HEK293 (cell line): ENCODE measurements around the gene HSPB8.

Experiments
- CTCF ChIA-PET: fragments of 350-600 bp; formaldehyde crosslinking; extraction: SDS; loops from one replicate; lab custom pipeline; 2021; ENCODE audit warnings: antibody characterized with exemption; lab: Yijun Ruan, JAX
- POLR2A ChIA-PET: fragments of 300-600 bp; formaldehyde crosslinking; extraction: SDS; loops from one replicate; lab custom pipeline; 2020; ENCODE audit warnings: antibody characterized with exemption, inconsistent platforms; lab: Yijun Ruan, JAX
- H3K27ac ChIP-seq: fragments of 200-500 bp; sonication (Bioruptor generic); 2 replicates; pipeline ENCODE4 v1.5.1; 2014; ENCODE audit warnings: low read depth, low read length, control low read depth, inconsistent platforms; ENCODE audit errors: extremely low read depth
- H3K36me3 ChIP-seq, 2 experiments: fragments of 200-500 bp in 1 of 2; sonication (Bioruptor generic) in 1 of 2; 1 replicate in 1 of 2; 2 replicates in 1 of 2; pipeline ENCODE4 v1.5.1; 2014 to 2017; ENCODE audit warnings: inconsistent platforms in 2 of 2, low read length in 2 of 2; ENCODE audit not compliant: control insufficient read depth in 2 of 2, insufficient read depth in 1 of 2
- H3K4me1 ChIP-seq: fragments of 200-500 bp; sonication (Bioruptor generic); 2 replicates; pipeline ENCODE4 v1.5.1; 2014; ENCODE audit warnings: mild to moderate bottlenecking, low read length, inconsistent platforms; ENCODE audit not compliant: control insufficient read depth, insufficient read depth
- H3K4me3 ChIP-seq: 2 replicates; pipeline ENCODE4 v1.5.1; 2011; ENCODE audit warnings: low read depth, mild to moderate bottlenecking, control low read depth, low read length, moderate library complexity
- H3K9me3 ChIP-seq: fragments of 200-500 bp; sonication (Bioruptor generic); 2 replicates; pipeline ENCODE4 v1.5.1; 2014; ENCODE audit warnings: low read depth, low read length, inconsistent platforms; ENCODE audit not compliant: control insufficient read depth, insufficient read depth
- GLI4 ChIP-seq: fragments of 450-650 bp; formaldehyde crosslinking; IDR thresholded peaks from 2 replicates; pipeline ENCODE4 v1.5.1; 2016; ENCODE audit warnings: missing biosample characterization, missing genetic modification characterization
- GLIS1 ChIP-seq: fragments of 450-650 bp; formaldehyde crosslinking; IDR thresholded peaks from 2 replicates; pipeline ENCODE4 v1.5.1; 2016; ENCODE audit warnings: missing biosample characterization, missing genetic modification characterization
- HOXD13 ChIP-seq: sonication (generic); formaldehyde crosslinking; IDR thresholded peaks from 2 replicates; pipeline ENCODE4 v1.8.0; 2022; ENCODE audit warnings: missing genetic modification reagents, borderline replicate concordance
- IKZF3 ChIP-seq: fragments of 450-650 bp; IDR thresholded peaks from 2 replicates; pipeline ENCODE4 v1.5.0; 2018; ENCODE audit warnings: missing biosample characterization, mild to moderate bottlenecking, missing genetic modification characterization, moderate library complexity
- KLF1 ChIP-seq: fragments of 450-650 bp; formaldehyde crosslinking; IDR thresholded peaks from 2 replicates; pipeline ENCODE4 v1.5.1; 2016; ENCODE audit warnings: missing biosample characterization, missing genetic modification characterization
- OSR2 ChIP-seq: fragments of 450-650 bp; formaldehyde crosslinking; IDR thresholded peaks from 2 replicates; pipeline ENCODE4 v1.5.1; 2016; ENCODE audit warnings: missing biosample characterization, missing genetic modification characterization
- ZBTB7A ChIP-seq: fragments of 450-650 bp; formaldehyde crosslinking; IDR thresholded peaks from 2 replicates; pipeline ENCODE4 v1.5.1; 2016; ENCODE audit warnings: low read depth, missing biosample characterization, missing genetic modification characterization
- ZBTB8A ChIP-seq: fragments of 450-650 bp; formaldehyde crosslinking; IDR thresholded peaks from 2 replicates; pipeline ENCODE4 v1.5.1; 2016; ENCODE audit warnings: missing biosample characterization, missing genetic modification characterization
- ZNF114 ChIP-seq: fragments of 450-650 bp; formaldehyde crosslinking; IDR thresholded peaks from 2 replicates; pipeline ENCODE4 v1.5.0; 2017; ENCODE audit warnings: missing biosample characterization, missing genetic modification characterization
- ZNF155 ChIP-seq: fragments of 450-650 bp; formaldehyde crosslinking; IDR thresholded peaks from 2 replicates; pipeline ENCODE4 v1.5.1; 2016; ENCODE audit warnings: missing biosample characterization, missing genetic modification characterization
- ZNF19 ChIP-seq: fragments of 450-650 bp; formaldehyde crosslinking; IDR thresholded peaks from 2 replicates; pipeline ENCODE4; 2016; ENCODE audit warnings: missing biosample characterization, missing genetic modification characterization, low read depth
- ZNF292 ChIP-seq: fragments of 450-650 bp; formaldehyde crosslinking; IDR thresholded peaks from 2 replicates; pipeline ENCODE4 v1.5.1; 2016; ENCODE audit warnings: low read depth, missing biosample characterization, missing genetic modification characterization, borderline replicate concordance
- ZNF350 ChIP-seq: fragments of 450-650 bp; formaldehyde crosslinking; IDR thresholded peaks from 2 replicates; pipeline ENCODE4 v1.5.0; 2017; ENCODE audit warnings: missing biosample characterization, mild to moderate bottlenecking, missing genetic modification characterization
- ZNF433 ChIP-seq: fragments of 450-650 bp; formaldehyde crosslinking; IDR thresholded peaks from 2 replicates; pipeline ENCODE4 v1.5.1; 2016; ENCODE audit warnings: missing biosample characterization, missing genetic modification characterization, low read depth
- ZNF530 ChIP-seq: fragments of 450-650 bp; formaldehyde crosslinking; IDR thresholded peaks from 2 replicates; pipeline ENCODE4 v1.5.1; 2016; ENCODE audit warnings: low read depth, missing biosample characterization, missing genetic modification characterization
- ZNF548 ChIP-seq: fragments of 450-650 bp; formaldehyde crosslinking; IDR thresholded peaks from 2 replicates; pipeline ENCODE4 v1.5.1; 2016; ENCODE audit warnings: missing biosample characterization, missing genetic modification characterization
- ZNF558 ChIP-seq: fragments of 450-650 bp; formaldehyde crosslinking; IDR thresholded peaks from 2 replicates; pipeline ENCODE4 v1.5.1; 2016; ENCODE audit warnings: missing biosample characterization, missing genetic modification characterization
- ZNF626 ChIP-seq: fragments of 450-650 bp; sonication (Bioruptor Pico); formaldehyde crosslinking; IDR thresholded peaks from 2 replicates; pipeline ENCODE4 v1.5.1; 2018; ENCODE audit warnings: missing biosample characterization, missing genetic modification characterization, inconsistent platforms
- ZNF658 ChIP-seq: fragments of 450-650 bp; formaldehyde crosslinking; IDR thresholded peaks from 2 replicates; pipeline ENCODE4; 2016; ENCODE audit warnings: missing biosample characterization, missing genetic modification characterization
- ZNF677 ChIP-seq: fragments of 450-650 bp; IDR thresholded peaks from 2 replicates; pipeline ENCODE4 v1.5.0; 2018; ENCODE audit warnings: missing biosample characterization, mild to moderate bottlenecking, missing genetic modification characterization, moderate library complexity
- ZNF768 ChIP-seq: fragments of 450-650 bp; formaldehyde crosslinking; IDR thresholded peaks from 2 replicates; pipeline ENCODE4 v1.5.1; 2018; ENCODE audit warnings: missing biosample characterization, mild to moderate bottlenecking, missing genetic modification characterization
- ZNF777 ChIP-seq: fragments of 450-650 bp; formaldehyde crosslinking; IDR thresholded peaks from 2 replicates; pipeline ENCODE4 v1.5.1; 2017; ENCODE audit warnings: missing biosample characterization, missing genetic modification characterization, borderline replicate concordance
- ZNF785 ChIP-seq: fragments of 450-650 bp; formaldehyde crosslinking; IDR thresholded peaks from 2 replicates; pipeline ENCODE4 v1.5.1; 2016; ENCODE audit warnings: missing biosample characterization, missing genetic modification characterization
- ZXDB ChIP-seq: fragments of 450-650 bp; formaldehyde crosslinking; IDR thresholded peaks from 2 replicates; pipeline ENCODE4 v1.5.1; 2016; ENCODE audit warnings: missing biosample characterization, missing genetic modification characterization
- TF ChIP-seq, protein P1 (sequence below): fragments of 450-650 bp; formaldehyde crosslinking; IDR thresholded peaks from 2 replicates; pipeline ENCODE4 v1.5.1; 2017; ENCODE audit warnings: missing biosample characterization, missing genetic modification characterization
- TF ChIP-seq, protein P2 (sequence below): fragments of 450-650 bp; formaldehyde crosslinking; IDR thresholded peaks from 2 replicates; pipeline ENCODE4 v1.5.1; 2016; ENCODE audit warnings: missing biosample characterization, missing genetic modification characterization

Gene HSPB8

DNA sequence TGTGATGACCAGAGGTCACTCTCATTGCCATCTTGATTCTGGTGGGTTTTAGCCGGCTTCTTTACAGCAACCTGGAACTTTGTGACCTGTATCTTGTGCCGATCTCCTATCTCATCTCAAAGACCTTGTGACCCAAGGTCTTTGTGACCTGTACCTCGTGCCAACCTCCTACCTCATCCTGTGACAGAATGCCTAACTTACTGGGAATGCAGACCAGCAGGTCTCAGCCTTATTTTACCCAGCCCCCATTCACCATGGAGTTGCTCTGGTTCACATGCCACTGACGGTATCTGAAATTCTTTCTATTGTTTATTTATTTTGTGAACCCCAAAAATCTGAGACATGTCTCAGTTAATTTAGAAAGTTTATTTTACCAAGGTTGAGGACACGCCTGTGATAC is 7.4 kb upstream of the HSPB8 start (continued):
- no peak for TF ChIP-seq OSR2 (tag by site-specific recombination)
- TF ChIP-seq ZNF785 (tag by site-specific recombination), result no peak
- TF ChIP-seq ZNF19 (tag by site-specific recombination), result no peak
- no peak for TF ChIP-seq ZNF433 (tag by site-specific recombination)
- TF ChIP-seq, protein P1, sequence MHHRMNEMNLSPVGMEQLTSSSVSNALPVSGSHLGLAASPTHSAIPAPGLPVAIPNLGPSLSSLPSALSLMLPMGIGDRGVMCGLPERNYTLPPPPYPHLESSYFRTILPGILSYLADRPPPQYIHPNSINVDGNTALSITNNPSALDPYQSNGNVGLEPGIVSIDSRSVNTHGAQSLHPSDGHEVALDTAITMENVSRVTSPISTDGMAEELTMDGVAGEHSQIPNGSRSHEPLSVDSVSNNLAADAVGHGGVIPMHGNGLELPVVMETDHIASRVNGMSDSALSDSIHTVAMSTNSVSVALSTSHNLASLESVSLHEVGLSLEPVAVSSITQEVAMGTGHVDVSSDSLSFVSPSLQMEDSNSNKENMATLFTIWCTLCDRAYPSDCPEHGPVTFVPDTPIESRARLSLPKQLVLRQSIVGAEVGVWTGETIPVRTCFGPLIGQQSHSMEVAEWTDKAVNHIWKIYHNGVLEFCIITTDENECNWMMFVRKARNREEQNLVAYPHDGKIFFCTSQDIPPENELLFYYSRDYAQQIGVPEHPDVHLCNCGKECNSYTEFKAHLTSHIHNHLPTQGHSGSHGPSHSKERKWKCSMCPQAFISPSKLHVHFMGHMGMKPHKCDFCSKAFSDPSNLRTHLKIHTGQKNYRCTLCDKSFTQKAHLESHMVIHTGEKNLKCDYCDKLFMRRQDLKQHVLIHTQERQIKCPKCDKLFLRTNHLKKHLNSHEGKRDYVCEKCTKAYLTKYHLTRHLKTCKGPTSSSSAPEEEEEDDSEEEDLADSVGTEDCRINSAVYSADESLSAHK (tag by site-specific recombination), result no peak
- no peak for TF ChIP-seq ZNF155 (tag by site-specific recombination)
- no peak for TF ChIP-seq GLI4

DNA sequence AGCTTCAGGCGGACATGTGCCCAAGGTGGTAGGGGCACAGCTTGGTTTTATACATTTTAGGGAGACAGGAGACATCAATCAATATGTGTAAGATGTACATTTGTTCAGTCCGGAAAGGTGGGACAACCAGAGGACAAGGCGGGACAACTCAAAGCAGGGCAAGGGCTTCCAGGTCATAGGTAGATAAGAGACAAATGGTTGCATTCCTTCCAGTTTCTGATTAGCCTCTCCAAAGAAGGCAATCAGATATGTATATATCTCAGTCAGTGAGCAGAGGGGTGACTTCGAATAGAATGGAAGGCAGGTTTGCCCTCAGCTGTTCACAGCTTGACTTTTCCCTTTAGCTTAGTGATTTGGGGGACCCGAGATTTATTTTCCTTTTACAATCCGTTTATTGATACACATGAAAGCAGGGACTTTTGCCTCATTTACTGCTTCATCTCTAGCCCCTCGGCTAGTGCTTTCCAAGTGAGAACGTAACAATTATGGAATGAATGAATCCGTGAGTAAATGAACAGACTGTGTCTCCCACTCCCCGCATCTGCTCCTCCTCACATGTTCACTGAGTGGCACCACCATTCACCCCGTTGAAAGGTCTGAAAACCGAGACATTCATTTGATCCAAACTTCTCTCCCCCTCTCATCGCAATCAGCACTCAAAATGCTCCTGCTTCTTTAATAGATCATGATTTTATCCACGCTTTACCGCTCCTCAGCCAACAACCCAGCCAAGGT is 6.9 kb upstream of the HSPB8 start:
- TF ChIP-seq ZNF548 (tag by site-specific recombination), result no peak
- H3K27ac ChIP-seq, result no peak overlapping the region
- H3K9me3 ChIP-seq, result no peaks in the 10 kb centered on the region
- CTCF ChIA-PET, result no interaction called here
- no peaks in the 10 kb centered on the region for H3K36me3 ChIP-seq
- no peaks in the 10 kb centered on the region for H3K4me1 ChIP-seq
- POLR2A ChIA-PET, result no interaction called here
- H3K4me3 ChIP-seq, result no peak overlapping the region

DNA sequence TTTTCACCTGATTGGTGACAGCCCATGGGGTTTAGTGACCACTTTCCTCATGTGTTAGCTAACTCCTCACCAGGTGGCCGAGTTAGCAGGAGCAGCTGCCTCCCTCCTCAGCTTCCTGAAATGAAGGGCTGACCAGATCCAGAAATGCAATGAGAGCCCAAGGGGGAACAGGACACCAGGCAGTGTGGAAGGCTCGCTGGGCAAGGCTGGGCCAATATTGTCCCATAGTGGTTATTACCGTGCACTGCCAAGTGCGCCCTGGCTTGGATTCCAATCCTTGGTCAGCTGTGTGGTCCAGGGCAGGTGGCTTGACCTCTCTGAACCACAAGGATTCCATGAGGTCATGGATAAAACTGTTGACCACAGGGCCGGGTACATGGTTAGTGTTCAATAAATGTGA is 3.6 kb upstream of the HSPB8 start:
- Histone ChIP-seq H3K27ac (no peak overlapping the region), H3K4me3 (no peak overlapping the region), H3K9me3 (no peaks in the 10 kb centered on the region), H3K4me1 (no peaks in the 10 kb centered on the region; the same call in 1 of the 2 replicates), H3K36me3 (no peaks in the 10 kb centered on the region)
- CTCF ChIA-PET, result interaction anchor here (0.6 kb wide), 1 partner anchor 1943 kb away, joined by 3 read pairs; no protein-coding TSS in a partner anchor
- no peak for TF ChIP-seq ZNF777 (tag by site-specific recombination)
- TF ChIP-seq GLIS1 (tag by site-specific recombination), result peak; percentile 29; the same call in 1 of the 2 replicates
- TF ChIP-seq ZNF768, result 0 out of 2 replicates have a peak, but pooled peaks have one; percentile 37
- POLR2A ChIA-PET, result no interaction called here

DNA sequence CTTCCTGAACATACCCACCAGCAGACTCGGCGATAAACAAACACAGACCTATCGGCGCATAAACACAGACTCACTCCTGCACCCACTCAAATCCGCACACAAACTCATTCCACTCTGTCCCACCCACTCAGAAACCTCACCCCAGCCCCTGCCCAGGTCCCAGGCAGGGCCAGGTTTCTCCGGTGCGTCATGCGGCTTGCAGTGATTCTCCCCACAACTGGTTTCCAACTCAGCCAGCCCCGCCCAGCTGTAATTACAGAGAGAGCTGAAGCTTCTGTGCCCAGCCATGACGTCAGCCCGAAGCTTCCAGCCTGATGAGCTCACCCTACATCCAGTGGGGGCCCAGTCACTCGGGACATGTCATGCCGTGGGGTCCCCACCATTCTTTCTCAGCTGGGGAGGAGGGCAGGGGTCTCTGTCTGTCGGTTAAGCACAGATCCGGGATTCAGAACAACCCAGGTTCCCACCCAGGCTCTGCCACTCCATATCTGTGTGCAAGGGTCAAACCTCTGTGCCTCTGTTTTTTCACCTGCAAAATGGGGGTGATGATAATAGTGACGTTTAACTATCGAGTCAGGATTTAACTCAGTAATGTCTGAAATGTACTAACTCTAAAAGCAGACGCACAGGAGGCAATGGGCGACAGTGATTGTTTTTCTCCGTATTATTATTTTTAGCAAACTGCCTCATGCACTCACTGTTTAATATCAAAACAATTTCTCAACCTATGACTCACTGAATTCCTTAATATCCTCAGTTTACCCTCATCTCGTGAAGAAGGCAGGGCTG is 2.3 kb upstream of the HSPB8 start:
- Histone ChIP-seq H3K36me3 (no peaks in the 10 kb centered on the region), H3K4me3 (peak overlapping the region; percentile 28), H3K27ac (no peak overlapping the region), H3K4me1 (no peaks in the 10 kb centered on the region; the same call in 1 of the 2 replicates), H3K9me3 (no peaks in the 10 kb centered on the region)
- ChIA-PET CTCF (interaction anchor here (0.8 kb wide), 1 partner anchor 20 kb away, joined by 3 read pairs; no protein-coding TSS in a partner anchor), POLR2A (no interaction called here)
- TF ChIP-seq KLF1, result peak; percentile 72
- TF ChIP-seq ZNF530 (tag by site-specific recombination), result no peak
- no peak for TF ChIP-seq ZBTB8A (tag by site-specific recombination)
- TF ChIP-seq OSR2 (tag by site-specific recombination), result peak; percentile 65; the same call in 1 of the 2 replicates
- no peak for TF ChIP-seq ZNF558 (tag by site-specific recombination)
- TF ChIP-seq GLIS1 (tag by site-specific recombination), result peak; percentile 92
- TF ChIP-seq ZNF677 (tag by site-specific recombination), result no peak
- no peak for TF ChIP-seq ZNF292
- TF ChIP-seq, protein P2, sequence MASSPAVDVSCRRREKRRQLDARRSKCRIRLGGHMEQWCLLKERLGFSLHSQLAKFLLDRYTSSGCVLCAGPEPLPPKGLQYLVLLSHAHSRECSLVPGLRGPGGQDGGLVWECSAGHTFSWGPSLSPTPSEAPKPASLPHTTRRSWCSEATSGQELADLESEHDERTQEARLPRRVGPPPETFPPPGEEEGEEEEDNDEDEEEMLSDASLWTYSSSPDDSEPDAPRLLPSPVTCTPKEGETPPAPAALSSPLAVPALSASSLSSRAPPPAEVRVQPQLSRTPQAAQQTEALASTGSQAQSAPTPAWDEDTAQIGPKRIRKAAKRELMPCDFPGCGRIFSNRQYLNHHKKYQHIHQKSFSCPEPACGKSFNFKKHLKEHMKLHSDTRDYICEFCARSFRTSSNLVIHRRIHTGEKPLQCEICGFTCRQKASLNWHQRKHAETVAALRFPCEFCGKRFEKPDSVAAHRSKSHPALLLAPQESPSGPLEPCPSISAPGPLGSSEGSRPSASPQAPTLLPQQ, result peak; percentile 89
- TF ChIP-seq ZNF658 (tag by site-specific recombination), result no peak
- TF ChIP-seq ZNF114, result no peak
- TF ChIP-seq ZBTB7A (tag by site-specific recombination), result 0 out of 2 replicates have a peak, but pooled peaks have one; percentile 18
- TF ChIP-seq ZXDB (tag by site-specific recombination), result peak; percentile 42
- no peak for TF ChIP-seq ZNF350 (tag by site-specific recombination)
- TF ChIP-seq HOXD13, result no peak
- TF ChIP-seq ZNF626 (tag by site-specific recombination), result no peak
- no peak for TF ChIP-seq IKZF3 (tag by site-specific recombination)
